GM18873 (cell line): ENCODE results near the gene TESK2.
"Not testable (repeated sequence)": the region's sequence is repeated elsewhere in the genome, so short reads cannot be mapped to it uniquely, and the experiment has no call there.

Source experiments
- ATAC-seq: cut with Tn5 transposase; IDR thresholded peaks from one replicate; pipeline ENCODE4 v1.9.1; 2021; ENCODE audit warnings: mild to moderate bottlenecking, moderate library complexity, moderate number of reproducible peaks; ENCODE audit not compliant: unreplicated experiment, low FRiP score

Gene TESK2

GRCh38 chr1:45478121-45478814 lies 12.7 kb downstream of the TESK2 start:
- no peak for ATAC-seq

GRCh38 chr1:45477646-45478045 lies 13.3 kb downstream of the TESK2 start:
- no peak for ATAC-seq

- not testable (repeated sequence) for ATAC-seq
Observed at GRCh38 chr1:45474194-45474593, 16.8 kb downstream of the TESK2 start.

GRCh38 chr1:45473302-45473701 lies 17.7 kb downstream of the TESK2 start:
- no peak for ATAC-seq

GRCh38 chr1:45470306-45470798 lies 20.6 kb downstream of the TESK2 start:
- no peak for ATAC-seq

GRCh38 chr1:45467353-45467752 lies 23.6 kb downstream of the TESK2 start:
- ATAC-seq: not testable (repeated sequence)

- no peak for ATAC-seq
Observed at GRCh38 chr1:45465277-45465676, 25.7 kb downstream of the TESK2 start.

- ATAC-seq: no peak
Observed at GRCh38 chr1:45458894-45459293, 32.1 kb downstream of the TESK2 start.

GRCh38 chr1:45456531-45456930 lies 34.4 kb downstream of the TESK2 start:
- no peak for ATAC-seq

- no peak for ATAC-seq
Observed at GRCh38 chr1:45455162-45455561, 35.8 kb downstream of the TESK2 start.

- no peak for ATAC-seq
Observed at GRCh38 chr1:45454464-45454863, 36.5 kb downstream of the TESK2 start.

- no peak for ATAC-seq
Observed at GRCh38 chr1:45452503-45452902, 38.5 kb downstream of the TESK2 start.

GRCh38 chr1:45448357-45448756 lies 42.6 kb downstream of the TESK2 start:
- ATAC-seq: no peak

GRCh38 chr1:45446950-45447672 lies 43.9 kb downstream of the TESK2 start:
- no peak for ATAC-seq

GRCh38 chr1:45446530-45446929 lies 44.4 kb downstream of the TESK2 start:
- ATAC-seq: no peak

GRCh38 chr1:45444609-45445131 lies 46.3 kb downstream of the TESK2 start:
- no peak for ATAC-seq

GRCh38 chr1:45443580-45444446 lies 47.1 kb downstream of the TESK2 start:
- no peak for ATAC-seq

- no peak for ATAC-seq
Observed at GRCh38 chr1:45442272-45442671, 48.7 kb downstream of the TESK2 start.

GRCh38 chr1:45437323-45437722 lies 53.6 kb downstream of the TESK2 start:
- ATAC-seq: no peak

- ATAC-seq: no peak
Observed at GRCh38 chr1:45430490-45430889, 60.5 kb downstream of the TESK2 start.
